Subcutaneous adipose tissue (tissue), 4 donors: ENCODE data around the gene VAV2. TPM values are rescaled to one million over a fixed set of nuclear protein-coding genes. Genes with fewer than 3 reads are reported as not detected.

ENCODE experiments used
- CTCF ChIP-seq: fragments of 450-650 bp; IDR thresholded peaks from one replicate; pipeline ENCODE4 v1.5.1; 2016; ENCODE audit warnings: low read depth, mild to moderate bottlenecking, control low read depth, antibody characterized with exemption, moderate library complexity
- total RNA-seq, 4 donors: library from RNA; depleted of rRNA; stranded (reverse); fragments of >200 nt; gene quantifications; one replicate each; pipeline ENCODE4 v1.1.0, GENCODE V29; 2016

VAV2 gene
- total RNA-seq, 4 donors from 2014 or later = 3.6 to 6.8 (median 4.8) TPM

GRCh38 chr9:133967024-133967741, 24.9 kb downstream of the VAV2 start:
- no peak for TF ChIP-seq CTCF

GRCh38 chr9:133964463-133964862, 27.7 kb downstream of the VAV2 start:
- no peak for TF ChIP-seq CTCF

GRCh38 chr9:133963166-133963565, 29.0 kb downstream of the VAV2 start:
- TF ChIP-seq CTCF = no peak

GRCh38 chr9:133962341-133962740, 29.8 kb downstream of the VAV2 start:
- no peak for TF ChIP-seq CTCF

GRCh38 chr9:133961226-133962165, 30.6 kb downstream of the VAV2 start:
- no peak for TF ChIP-seq CTCF

- TF ChIP-seq CTCF = no peak
These were observed 31.5 kb downstream of the VAV2 start for GRCh38 chr9:133960568-133961129.
